HG02588 (cell line): Measurements from ENCODE around the gene RNF181.
"Not testable (repeated sequence)": the region's sequence is repeated elsewhere in the genome, so short reads cannot be mapped to it uniquely, and the experiment has no call there.

Experiments used
- ATAC-seq: cut with Tn5 transposase; IDR thresholded peaks from one replicate; pipeline ENCODE4 v1.9.1; 2021; ENCODE audit warnings: mild to moderate bottlenecking, moderate library complexity; ENCODE audit not compliant: unreplicated experiment

Gene RNF181

DNA sequence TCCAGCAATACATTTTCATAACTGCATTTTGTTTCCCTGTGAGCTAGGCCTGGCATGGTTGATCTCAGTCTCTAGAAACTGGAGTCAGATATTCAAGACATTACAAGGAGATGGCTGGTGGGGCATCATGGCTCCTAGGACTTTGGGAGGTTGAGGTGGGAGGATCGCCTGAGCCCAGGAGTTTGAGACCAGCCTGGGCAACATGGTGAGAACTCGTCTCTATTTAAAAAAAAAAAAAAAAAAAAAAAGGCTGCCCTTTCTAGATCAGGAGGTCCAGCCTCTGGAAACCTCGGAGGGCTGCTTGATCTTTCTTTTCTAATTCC is 18.5 kb upstream of the RNF181 start:
- ATAC-seq, result no peak

DNA sequence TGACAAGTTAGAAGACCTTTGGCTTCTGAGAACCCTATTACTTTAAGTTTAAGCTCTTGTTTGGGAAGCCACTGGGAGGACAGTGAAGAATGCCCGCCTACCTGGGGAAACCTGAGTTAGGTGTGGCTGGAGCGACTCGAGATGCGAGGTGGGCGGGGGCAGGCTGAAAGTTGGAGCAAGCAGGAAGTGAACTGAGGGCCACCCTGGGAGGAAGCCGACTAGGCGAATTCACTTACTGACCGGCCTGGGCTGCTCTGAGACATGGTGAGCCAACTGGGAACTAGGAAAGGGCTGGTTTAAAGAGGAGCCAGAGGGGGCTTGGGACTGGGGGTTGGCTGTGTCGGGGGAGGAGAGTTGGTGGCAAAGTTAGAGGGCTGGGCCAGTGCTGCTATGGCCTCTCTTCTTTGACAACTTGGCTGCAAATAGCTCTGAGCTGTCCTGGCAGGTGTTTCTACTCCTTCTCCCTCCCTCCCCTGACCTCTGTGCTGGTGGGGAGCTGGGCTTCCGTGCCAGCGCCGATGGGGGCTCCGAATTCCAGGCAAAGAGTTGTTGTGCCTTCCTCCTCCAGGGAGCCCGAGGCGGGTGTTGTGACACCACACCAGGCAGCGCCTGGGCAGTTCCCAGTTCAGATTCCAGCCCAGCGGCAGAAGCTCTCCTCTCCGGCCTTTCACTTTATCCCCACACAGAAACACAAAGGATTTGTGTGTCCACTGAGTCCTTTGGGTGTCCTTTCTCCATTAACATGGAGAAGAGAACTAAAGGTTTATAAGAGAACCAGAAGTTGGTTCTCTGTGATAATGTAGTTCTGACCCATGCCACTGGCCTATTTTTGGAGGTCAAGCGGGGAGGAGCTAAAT is 17.9 kb upstream of the RNF181 start, which contains the start of gene VAMP8:
Gene VAMP8 (plus strand): TSS at position 201 of the 857 bp plus-strand sequence. CDS start 61 bp downstream, at position 262.
- ATAC-seq, result peak; percentile 71

DNA sequence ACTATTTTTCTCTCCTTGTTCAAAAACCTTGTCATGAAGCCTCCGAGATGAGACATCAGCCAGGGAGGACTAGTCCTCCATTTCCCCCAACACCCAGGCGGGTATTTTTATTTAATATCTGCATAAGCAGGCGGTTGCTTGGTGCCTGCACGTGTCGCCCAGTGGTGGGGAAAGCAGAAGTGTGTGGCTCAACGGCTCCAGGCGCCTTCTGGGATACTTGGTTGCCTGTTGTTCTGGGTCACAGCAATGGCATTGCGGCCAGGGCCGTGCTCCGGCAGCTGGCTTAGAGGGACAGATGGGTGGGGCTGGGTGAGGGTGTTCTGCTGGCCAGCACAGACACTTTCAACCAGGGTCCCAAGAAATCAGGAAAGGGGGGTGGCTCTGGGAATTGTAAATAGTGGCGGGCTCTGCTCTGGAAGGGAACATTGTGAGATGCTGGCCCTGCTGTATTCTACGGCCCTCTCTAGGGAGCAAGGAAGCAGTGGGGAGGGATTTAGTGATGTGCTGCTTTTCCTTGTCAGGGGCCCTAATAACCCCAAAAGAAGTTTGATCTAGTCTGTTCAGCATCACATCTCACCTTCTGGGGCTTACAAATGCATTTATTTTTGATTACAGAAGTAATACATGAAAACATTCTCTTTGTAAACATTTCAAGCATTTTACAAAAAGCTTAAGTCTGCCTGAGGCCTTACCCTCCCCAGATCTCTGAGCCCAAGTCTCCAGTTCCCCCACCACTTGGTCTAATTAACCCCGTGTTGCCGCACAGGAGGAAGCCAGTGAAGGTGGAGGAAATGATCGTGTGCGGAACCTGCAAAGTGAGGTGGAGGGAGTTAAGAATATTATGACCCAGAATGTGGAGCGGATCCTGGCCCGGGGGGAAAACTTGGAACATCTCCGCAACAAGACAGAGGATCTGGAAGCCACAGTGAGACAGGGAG is 17.0 kb upstream of the RNF181 start:
- peak; percentile 28 for ATAC-seq

DNA sequence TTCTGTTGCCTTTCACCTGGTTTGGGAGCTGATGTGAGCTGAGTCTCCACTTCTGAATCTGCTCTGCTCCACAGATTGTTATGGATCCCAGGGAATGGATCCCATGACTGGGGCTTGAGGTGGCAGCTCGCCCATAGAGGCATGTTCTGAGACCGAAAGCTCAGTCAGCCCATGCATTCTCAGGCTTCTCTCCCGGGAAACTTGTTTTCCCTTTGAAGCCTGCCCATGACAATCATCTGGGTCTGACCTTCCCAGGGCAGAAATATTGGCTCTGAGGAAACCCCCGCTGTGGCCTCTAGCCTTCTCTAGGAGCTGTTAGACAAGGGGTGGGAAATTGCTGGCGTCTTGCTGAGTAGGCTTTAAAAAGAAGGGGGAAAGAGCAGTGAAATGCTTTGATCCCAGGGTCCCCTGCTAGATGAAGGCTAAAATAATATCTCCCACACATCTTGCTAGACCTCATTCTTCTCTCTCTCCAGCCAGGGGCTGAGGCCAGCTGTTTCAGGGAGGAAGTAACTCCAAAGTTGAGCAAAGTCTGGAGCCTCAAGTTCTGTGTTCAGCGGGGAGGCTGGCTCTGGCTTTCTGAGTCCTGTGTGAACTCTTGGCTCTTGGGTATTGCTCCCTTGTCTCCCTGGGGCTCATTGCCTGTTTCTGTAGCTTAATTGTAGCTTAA is 16.1 kb upstream of the RNF181 start:
- no peak for ATAC-seq

DNA sequence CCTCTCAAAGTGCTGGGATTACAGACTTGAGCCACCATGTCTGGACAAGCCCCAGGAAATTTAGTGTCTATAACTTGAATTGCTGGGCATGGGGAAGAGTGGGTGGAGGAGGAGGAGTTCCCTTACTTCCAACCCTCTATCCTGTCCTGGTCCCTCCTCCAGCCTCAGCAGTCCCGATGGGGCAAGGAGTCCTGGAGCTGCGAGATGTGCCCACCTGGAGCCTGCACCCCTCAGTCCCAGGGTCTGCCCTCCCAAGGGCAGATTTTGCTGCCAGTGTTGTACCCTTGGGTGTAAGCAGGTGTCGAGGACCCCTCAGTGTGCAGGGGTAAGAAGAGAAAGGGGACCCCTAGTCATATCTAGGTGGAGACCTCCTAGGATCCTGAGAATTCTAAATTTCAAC is 15.3 kb upstream of the RNF181 start:
- no peak for ATAC-seq

DNA sequence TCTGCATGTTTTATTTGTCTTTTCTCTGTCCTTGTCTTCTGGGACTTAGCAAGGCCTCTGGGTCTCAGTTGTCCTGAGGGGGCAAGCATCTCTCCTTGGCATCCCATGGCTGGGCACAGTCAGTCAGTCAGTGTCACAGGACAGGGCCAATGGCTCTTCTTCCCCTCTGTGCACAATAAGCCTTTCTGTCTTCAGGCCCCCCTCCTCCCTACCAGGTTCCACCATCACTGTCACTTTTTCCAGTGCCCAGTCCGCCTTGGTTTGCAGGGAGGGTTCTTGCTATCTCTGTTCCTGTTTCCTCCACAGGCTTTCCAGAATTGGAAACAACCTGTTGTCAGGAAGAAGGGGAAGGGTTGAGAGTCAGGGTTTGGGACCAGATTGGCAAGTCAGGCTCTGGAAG is 13.1 kb upstream of the RNF181 start:
- ATAC-seq, result no peak

DNA sequence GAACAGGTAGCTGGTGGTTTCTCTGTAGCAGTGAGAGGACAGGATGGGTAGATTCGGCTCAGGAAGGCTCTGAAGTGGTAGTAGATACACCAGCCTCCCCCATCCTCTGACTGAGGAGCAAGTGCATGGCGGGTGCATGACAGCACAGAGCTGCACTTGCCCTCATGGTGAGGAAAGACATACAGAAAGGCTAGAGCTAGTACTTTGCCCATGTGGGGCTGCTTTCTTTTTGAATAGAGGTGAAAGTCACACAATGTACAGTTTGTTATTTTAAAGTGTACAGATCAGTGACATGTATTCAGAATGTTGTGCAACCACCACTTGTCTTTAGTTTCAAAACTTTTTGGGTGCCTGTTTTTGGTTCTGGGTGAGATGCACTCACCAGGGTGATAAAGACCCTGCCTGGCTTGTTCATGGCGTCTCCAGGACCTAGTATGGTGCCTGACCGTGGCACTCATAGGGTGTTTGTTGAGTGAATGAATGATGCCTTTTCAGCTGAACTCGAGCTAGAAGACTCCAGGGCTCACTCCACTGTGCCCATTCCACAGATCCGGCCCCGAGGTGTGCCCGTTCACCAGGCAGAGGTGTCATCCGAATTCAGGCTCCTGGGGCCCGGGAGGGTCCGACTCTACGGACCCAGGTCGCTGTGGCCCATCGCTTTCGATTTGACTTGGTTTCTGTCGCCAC is 11.7 kb upstream of the RNF181 start:
- peak; percentile 45 for ATAC-seq

DNA sequence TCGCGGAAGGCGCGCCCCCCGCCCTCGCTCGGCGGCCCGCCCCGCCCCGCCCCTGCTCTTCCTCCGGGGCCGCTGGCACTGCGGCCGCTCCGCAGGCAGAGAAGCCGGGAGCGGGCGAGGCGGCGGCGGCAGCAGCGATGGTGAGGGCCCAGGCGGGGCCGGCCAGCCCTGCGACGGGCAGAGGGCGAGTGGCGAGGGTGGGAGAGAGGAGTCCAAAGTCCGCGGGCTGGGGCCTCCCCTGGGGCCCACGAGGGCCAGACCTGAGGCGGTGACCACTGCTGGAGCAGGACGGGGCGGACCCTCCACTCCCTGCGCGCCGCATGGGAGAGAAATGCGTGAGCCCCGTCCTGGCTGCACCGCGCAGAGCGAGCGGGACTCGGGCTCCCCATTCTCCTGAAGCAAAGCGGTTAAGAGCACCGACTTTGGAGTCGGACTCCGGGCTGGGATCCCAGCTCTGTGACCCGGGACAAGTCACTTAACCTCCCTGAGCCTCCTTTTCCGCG is 11.1 kb upstream of the RNF181 start, which contains the start of gene VAMP5:
Gene VAMP5 (plus strand): TSS at position 78 of the 503 bp plus-strand sequence. CDS start 60 bp downstream, at position 138.
- peak; percentile 29 for ATAC-seq

DNA sequence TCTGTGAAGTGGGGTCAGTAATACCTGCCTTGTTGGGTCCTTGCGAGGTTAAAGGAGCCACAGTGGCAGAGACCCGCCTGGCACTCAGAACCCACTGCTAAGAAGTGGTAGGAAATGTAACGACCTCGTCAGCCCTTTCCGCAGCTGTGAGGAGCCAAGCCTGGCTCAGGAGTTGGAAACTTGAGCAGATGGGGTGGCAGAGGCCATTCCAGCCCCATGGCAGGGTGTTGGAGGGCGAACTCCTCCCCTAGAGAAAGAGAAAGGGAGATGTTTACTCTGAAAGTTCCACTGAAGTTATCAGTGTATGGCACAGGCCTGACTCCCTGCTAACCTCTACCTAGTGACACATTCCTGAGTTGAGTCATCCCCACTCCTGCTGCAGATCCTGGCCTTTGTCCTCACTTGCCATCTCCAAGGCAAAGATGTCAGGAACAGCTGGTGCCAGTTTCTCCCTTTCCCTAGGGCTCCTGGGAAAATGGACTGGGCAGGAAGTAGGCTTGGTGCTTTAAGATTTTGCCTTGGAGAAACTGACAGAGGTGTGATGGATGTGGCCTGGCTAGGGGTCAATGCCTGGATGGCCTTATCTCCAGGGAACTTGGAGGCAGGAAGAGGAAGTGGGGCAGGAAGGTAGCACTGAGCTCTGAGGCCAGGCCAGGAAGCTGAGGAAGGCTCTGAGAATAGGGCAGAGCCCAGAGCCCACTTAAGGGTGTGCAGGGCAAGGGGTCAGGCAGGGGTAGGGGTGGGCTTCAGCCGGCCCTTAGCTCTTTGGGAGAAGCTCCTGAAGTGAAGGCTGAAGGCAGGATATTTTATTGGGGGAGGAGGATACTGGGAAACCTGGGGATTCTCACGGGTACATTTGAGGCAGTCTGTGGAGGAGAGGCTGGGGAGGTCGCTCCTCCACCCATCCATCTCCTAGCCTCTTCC is 10.4 kb upstream of the RNF181 start:
- ATAC-seq, result peak; percentile 49

DNA sequence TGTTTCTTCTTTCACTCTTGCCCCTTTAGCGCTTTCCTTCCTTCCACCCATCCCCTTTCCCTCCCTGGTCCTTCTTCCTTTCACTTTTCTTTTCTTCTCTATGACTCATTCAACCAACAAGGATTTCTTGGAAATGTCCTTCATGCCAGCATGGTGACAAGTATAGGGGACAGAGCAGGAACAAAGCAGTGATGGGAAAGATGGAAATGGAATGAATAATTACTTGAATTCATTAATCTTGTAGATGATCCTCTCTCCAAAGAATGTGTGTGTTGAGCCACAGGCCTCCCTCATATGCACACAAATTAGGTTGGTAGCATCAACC is 9.8 kb upstream of the RNF181 start:
- no peak for ATAC-seq

DNA sequence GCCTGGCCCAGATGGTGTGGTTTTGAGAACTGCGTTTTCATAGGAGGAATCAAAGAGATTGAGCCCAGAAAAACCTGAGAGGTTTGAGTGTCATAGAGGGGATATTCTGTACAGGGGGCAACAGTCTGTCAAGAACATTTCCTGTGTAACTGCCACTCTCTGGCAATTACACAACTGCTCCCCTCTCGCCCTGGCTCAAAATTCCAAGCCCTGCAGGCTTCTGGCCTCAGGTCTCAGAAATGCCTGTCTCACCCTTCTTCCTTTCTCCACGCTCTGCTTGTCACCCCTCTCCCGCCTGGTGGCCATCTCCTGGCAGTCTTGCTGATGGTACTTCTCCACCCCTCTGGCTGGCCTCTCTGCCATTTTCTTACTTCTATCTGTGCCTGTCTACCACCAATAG is 7.3 kb upstream of the RNF181 start:
- ATAC-seq, result no peak

DNA sequence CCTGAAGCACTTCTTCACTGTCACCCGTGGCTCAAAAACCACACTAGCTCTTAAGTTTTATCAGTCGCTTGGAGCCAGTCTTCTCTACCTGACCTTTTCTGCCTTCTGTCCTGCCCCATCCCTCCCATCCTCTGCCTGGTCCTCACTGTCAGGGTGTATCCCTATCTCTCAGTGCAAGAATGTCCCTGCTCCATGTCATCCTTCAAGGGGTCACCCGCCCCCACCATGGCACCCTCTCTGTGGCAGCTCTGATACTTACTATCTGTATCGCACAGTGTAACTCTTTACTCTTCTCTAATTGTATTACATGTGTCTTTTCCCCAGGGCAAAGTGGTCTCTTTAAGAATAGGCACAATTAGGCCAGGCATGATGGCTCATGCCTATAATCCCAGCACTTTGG is 6.9 kb upstream of the RNF181 start:
- ATAC-seq, result no peak

DNA sequence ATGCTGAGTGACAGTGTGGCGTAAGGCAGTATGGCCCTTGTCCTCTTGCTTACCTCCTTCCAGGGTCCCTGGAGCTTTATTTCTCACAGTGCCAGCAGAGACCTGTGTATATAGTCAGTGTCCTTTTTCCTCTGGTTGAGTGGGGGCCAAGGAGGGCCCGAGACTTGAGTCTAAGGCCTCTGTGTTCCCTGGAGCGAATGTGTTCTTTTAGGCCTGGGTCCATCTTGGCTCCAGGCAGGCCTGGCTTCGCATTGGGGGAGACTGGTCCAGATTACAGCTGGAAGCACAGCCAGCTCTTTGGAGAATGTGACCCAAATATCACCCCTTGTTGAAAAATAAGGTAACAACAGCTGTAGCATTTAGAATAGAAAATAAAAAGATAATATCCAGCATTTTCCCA is 6.4 kb upstream of the RNF181 start:
- ATAC-seq, result no peak

DNA sequence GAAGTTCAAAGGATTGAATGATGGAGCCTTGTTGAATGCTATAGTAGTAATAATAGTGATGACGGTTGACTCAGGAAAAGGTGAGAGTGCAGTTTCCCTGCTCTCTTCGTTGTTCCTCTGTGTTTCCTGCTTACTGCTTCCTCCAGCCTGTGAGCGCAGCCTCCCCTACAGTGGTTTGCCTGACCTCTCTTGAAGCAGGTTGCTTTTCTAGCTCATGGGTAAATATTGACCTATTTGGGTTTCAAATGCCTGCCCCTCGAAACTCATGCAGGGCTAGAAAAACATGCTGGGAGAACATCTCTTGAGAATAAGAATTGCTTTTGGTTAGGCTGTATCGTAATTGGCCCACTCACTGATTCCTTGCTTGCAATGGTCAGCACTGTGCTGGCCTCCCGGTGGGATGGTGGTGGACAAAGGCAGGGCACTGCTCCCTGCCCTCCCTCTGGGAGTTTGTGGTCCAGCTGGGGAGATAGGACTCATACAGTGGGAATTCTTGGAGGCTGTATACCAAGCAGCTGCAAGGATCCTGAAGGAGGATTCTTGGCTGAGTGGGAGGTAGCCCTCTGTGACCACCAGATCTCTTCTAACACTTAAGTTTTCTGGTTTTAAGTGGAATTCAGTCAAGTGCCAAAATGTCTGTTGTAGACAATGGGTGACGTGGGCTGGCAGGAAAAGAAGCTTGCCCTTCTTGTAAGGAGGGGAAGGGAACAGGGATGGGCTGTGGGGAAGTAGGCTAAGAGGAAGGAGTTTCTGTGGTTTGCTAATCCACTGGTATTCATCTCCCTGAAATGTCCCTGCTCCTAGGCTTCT is 5.4 kb upstream of the RNF181 start:
- ATAC-seq, result no peak

DNA sequence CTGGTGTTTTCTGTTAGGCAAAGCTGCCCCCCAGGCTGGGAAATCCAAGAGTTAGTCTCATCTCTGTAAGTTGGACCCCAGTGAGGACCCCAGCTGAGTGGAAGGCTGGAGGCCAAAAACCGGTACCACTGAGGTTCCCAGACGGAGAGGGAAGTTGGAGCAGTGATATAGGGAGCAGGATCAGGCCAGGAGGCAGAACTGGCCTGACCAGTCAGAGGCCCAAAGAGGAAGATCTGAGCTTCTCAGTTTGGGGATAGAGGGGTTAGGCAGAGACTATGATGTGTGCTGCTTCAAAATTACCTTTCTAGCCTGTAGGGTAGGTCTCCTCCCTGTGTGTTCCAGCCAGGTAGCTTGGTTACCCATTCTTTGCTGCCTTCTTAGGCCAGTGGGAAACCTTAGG is 4.6 kb upstream of the RNF181 start:
- ATAC-seq, result no peak

DNA sequence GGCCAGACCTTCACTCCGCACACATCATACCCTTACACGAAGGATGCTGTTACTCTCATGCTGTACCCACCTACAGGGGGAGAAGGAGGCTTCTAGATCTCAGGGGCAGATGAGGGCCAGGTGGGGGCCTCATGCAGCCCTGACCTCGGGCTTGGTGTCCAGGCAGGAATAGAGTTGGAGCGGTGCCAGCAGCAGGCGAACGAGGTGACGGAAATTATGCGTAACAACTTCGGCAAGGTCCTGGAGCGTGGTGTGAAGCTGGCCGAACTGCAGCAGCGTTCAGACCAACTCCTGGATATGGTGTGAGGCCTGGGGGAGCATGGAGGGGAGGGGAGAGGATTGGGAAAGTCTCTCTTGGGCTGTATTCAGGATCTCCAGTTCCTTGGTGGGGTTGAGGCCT is 4.0 kb upstream of the RNF181 start:
- no peak for ATAC-seq

DNA sequence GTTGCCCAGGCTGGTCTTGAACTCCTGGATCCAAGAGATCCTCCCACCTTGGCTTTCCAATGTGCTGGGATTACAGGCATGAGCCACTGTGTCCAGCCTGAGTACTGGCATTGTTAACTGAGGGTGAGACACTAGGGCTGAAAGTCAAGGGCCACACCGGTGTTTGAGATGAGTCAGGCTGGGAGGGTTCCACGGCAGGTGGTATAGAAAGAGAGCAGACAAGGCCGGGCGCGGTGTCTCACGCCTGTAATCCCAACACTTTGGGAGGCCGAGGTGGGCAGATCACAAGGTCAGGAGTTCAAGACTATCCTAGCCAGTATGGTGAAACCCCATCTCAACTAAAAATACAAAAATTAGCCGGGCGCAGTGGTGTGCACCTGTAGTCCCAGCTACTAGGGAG is 3.2 kb upstream of the RNF181 start:
- ATAC-seq, result not testable (repeated sequence)

DNA sequence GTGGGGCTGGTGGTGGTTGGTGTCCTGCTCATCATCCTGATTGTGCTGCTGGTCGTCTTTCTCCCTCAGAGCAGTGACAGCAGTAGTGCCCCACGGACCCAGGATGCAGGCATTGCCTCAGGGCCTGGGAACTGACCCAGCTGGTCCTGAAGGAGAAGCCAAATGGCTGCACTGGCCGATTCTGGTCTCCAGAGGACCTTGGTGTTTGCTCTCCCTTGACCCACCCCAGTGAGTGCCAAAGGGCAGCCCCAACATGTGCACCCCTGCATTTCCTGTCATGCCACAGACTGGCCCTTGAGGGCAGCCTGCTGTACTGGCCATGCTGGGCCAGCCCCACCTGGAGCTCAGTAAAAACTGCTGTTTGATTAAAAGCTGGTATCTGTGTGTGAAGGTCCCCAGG is 2.5 kb upstream of the RNF181 start:
- no peak for ATAC-seq
